LNCAP (cell line): ENCODE results near the gene SIVA1.

ENCODE experiments used
- CTCF ChIP-seq: fragments of 450-650 bp; IDR thresholded peaks from 2 replicates; pipeline ENCODE4 v1.5.1; 2017; ENCODE audit warnings: mild to moderate bottlenecking

The SIVA1 gene

GRCh38 chr14:104754213-104754851 lies 1.4 kb downstream of the SIVA1 start:
- TF ChIP-seq CTCF = no peak

GRCh38 chr14:104755621-104756020 lies 2.7 kb downstream of the SIVA1 start:
- TF ChIP-seq CTCF = no peak

- no peak for TF ChIP-seq CTCF
Measured at GRCh38 chr14:104756477-104757237, 3.7 kb downstream of the SIVA1 start.

- TF ChIP-seq CTCF = no peak
Measured at GRCh38 chr14:104757238-104757585, 4.3 kb downstream of the SIVA1 start.

- no peak for TF ChIP-seq CTCF
Measured at GRCh38 chr14:104757681-104758392, 4.9 kb downstream of the SIVA1 start.

- no peak for TF ChIP-seq CTCF
Measured at GRCh38 chr14:104758981-104759969, 6.3 kb downstream of the SIVA1 start.

- no peak for TF ChIP-seq CTCF
Measured at GRCh38 chr14:104765517-104765916, 12.6 kb downstream of the SIVA1 start.
